Sigmoid colon (tissue), 7 donors: ENCODE data around the gene UBTD2. TPM values are rescaled to one million over a fixed set of nuclear protein-coding genes. Genes with fewer than 3 reads are reported as not detected.

Experiments
- DNase-seq: peaks from one replicate; pipeline ENCODE4 v3.0.0-alpha.2; 2019
- H3K27ac ChIP-seq, 4 donors: fragments of 200-600 bp; sonication (generic); one replicate each; pipeline ENCODE4 v1.5.1; 2016 to 2019; ENCODE audit warnings: mild to moderate bottlenecking in 1 of 4
- H3K27me3 ChIP-seq, 3 donors: fragments of 200-600 bp; sonication (generic); one replicate each; pipeline ENCODE4 v1.5.1; 2019; ENCODE audit warnings: mild to moderate bottlenecking in 1 of 3
- H3K36me3 ChIP-seq, 4 donors: fragments of 200-600 bp; sonication (generic); one replicate each; pipeline ENCODE4 v1.5.1; 2016 to 2019
- H3K4me1 ChIP-seq, 4 donors: fragments of 200-600 bp; sonication (generic); one replicate each; pipeline ENCODE4 v1.5.1; 2017 to 2019
- H3K4me3 ChIP-seq, 4 donors: fragments of 200-600 bp; sonication (generic); one replicate each; pipeline ENCODE4 v1.5.1; 2017 to 2019; ENCODE audit warnings: mild to moderate bottlenecking in 2 of 4, moderate library complexity in 1 of 4
- H3K9me3 ChIP-seq, 4 donors: fragments of 200-600 bp in 3 of 4; sonication (generic) in 3 of 4; one replicate each; pipeline versions ENCODE4 v1.5.1 to v1.6.1; 2013 to 2019
- CTCF ChIP-seq, 4 experiments: fragments of 450-650 bp in 3 of 4; fragments of 200-600 bp in 1 of 4; IDR thresholded peaks; one replicate each; pipeline ENCODE4 v1.5.1; 2016 to 2019; ENCODE audit warnings: antibody characterized with exemption in 4 of 4, mild to moderate bottlenecking in 3 of 4, moderate library complexity in 2 of 4
- EP300 ChIP-seq, 4 donors: sonication (generic); formaldehyde crosslinking; IDR thresholded peaks; one replicate each; pipeline ENCODE4 v1.6.1; 2017; ENCODE audit warnings: antibody characterized with exemption in 4 of 4
- POLR2A ChIP-seq, 2 donors: fragments of 450-650 bp; IDR thresholded peaks; one replicate each; pipeline ENCODE4 v1.6.1; 2016; ENCODE audit warnings: antibody characterized with exemption in 2 of 2, mild to moderate bottlenecking in 2 of 2, moderate library complexity in 2 of 2
- POLR2AphosphoS5 ChIP-seq, 4 donors: sonication (generic); formaldehyde crosslinking; IDR thresholded peaks; one replicate each; pipeline ENCODE4 v1.6.1; 2017; ENCODE audit warnings: antibody characterized with exemption in 4 of 4
- WGBS, 2 donors: extraction: QIAGEN DNeasy Blood & Tissue Kit; methylation state at CpG; one replicate each; pipeline ENCODE4 v1.1.7; 2013; 5-methylcytosine and 5-hydroxymethylcytosine counted together
- intact Hi-C: fragments of 100-400 bp; cut with DNase I; formaldehyde crosslinking; loops from one replicate; pipeline ENCODE4 v1.15.1; 2023
- polyA plus RNA-seq, 3 donors: library from polyadenylated mRNA; stranded (reverse); fragments of 200-250 nt; gene quantifications; one replicate each; pipeline ENCODE4 v1.2.3, GENCODE V29; 2013
- total RNA-seq, 4 donors: library from RNA; depleted of rRNA; stranded (reverse); fragments of >200 nt; gene quantifications; one replicate each; pipeline ENCODE4 v1.1.0, GENCODE V29; 2016
- donor health status: healthy with polysubstance abuse.
- donor health status: Bipolar disorder and iron deficiency.
- donor health status: healthy.

The UBTD2 gene
- total and polyA plus RNA-seq, 7 donors, result 12.1 to 22.1 (median 19.9) TPM

- no peak for DNase-seq
Observed at GRCh38 chr5:172180936-172181335, 102.6 kb downstream of the UBTD2 start.

GRCh38 chr5:172178991-172179989 is 104.3 kb downstream of the UBTD2 start:
- Histone ChIP-seq H3K27ac (peak overlapping the region in 3 of 4 donors; percentile 10 to 63 (median 41)), H3K4me3 (no peak overlapping the region), H3K27me3 (no peaks in the 10 kb centered on the region), H3K9me3 (no peaks in the 10 kb centered on the region), H3K36me3 (no peaks in the 10 kb centered on the region), H3K4me1 (peaks cover 0 to 15% (median 3%) of the 10 kb centered on the region in 4 donors)
- no peak for DNase-seq
- TF ChIP-seq POLR2AphosphoS5 (IDR thresholded peaks at IDR 0.05) (peak in 1 of 4 donors; percentile 16), CTCF (IDR thresholded peaks at IDR 0.05) (no peak), EP300 (IDR thresholded peaks at IDR 0.05) (no peak), POLR2A (IDR thresholded peaks at IDR 0.05) (no peak)
- WGBS, 2 donors, result 43 to 75% methylated on average over 18 of the region's 18 CpGs
- intact Hi-C loops, result no loop called here

More at GRCh38 chr5:172180936-172181335, 102.6 kb downstream of the UBTD2 start:
- Histone ChIP-seq H3K4me1 (peaks cover 0 to 18% (median 4%) of the 10 kb centered on the region in 4 donors), H3K9me3 (no peaks in the 10 kb centered on the region), H3K27me3 (no peaks in the 10 kb centered on the region), H3K4me3 (no peak overlapping the region), H3K36me3 (no peaks in the 10 kb centered on the region), H3K27ac (no peak overlapping the region)
- intact Hi-C loops, result no loop called here
- 82 to 94% methylated on average over 9 of the region's 9 CpGs for WGBS, 2 donors
- TF ChIP-seq CTCF (IDR thresholded peaks at IDR 0.05) (no peak), EP300 (IDR thresholded peaks at IDR 0.05) (no peak), POLR2A (IDR thresholded peaks at IDR 0.05) (no peak), POLR2AphosphoS5 (IDR thresholded peaks at IDR 0.05) (no peak)

- Histone ChIP-seq H3K36me3 (no peaks in the 10 kb centered on the region), H3K4me3 (no peak overlapping the region), H3K27ac (peak overlapping the region in 1 of 4 donors; percentile 18), H3K27me3 (no peaks in the 10 kb centered on the region), H3K4me1 (peaks cover 0 to 15% (median 3%) of the 10 kb centered on the region in 4 donors), H3K9me3 (no peaks in the 10 kb centered on the region)
- no peak for DNase-seq
- 50 to 81% methylated on average over 18 of the region's 18 CpGs for whole genome bisulfite sequencing, 2 donors
- intact Hi-C loops, result no loop called here
- TF ChIP-seq POLR2A (IDR thresholded peaks at IDR 0.05), result no peak
- TF ChIP-seq CTCF (IDR thresholded peaks at IDR 0.05), result no peak
- TF ChIP-seq EP300 (IDR thresholded peaks at IDR 0.05), result no peak
- no peak for TF ChIP-seq POLR2AphosphoS5 (IDR thresholded peaks at IDR 0.05)
Observed at GRCh38 chr5:172178301-172178987, 105.1 kb downstream of the UBTD2 start.

GRCh38 chr5:172177176-172177575 is 106.4 kb downstream of the UBTD2 start:
- no peak for DNase-seq
- no peaks in the 10 kb centered on the region for H3K36me3 ChIP-seq
- H3K4me3 ChIP-seq, result no peak overlapping the region
- H3K4me1 ChIP-seq, result peaks cover 0 to 15% (median 3%) of the 10 kb centered on the region in 4 donors
- H3K9me3 ChIP-seq, result no peaks in the 10 kb centered on the region
- intact Hi-C loops, result no loop called here
- no peaks in the 10 kb centered on the region for H3K27me3 ChIP-seq
- no peak for TF ChIP-seq POLR2A (IDR thresholded peaks at IDR 0.05)
- TF ChIP-seq POLR2AphosphoS5 (IDR thresholded peaks at IDR 0.05), result no peak
- TF ChIP-seq EP300 (IDR thresholded peaks at IDR 0.05), result no peak
- TF ChIP-seq CTCF (IDR thresholded peaks at IDR 0.05), result no peak
- no peak overlapping the region for H3K27ac ChIP-seq
- WGBS, 2 donors, result 74 to 78% methylated on average over 7 of the region's 7 CpGs
